Mesendoderm (in vitro differentiated cells): Measurements from ENCODE around the gene RERE.

Experiments
- DNase-seq: peaks from one replicate; pipeline ENCODE4 v3.0.0; 2013
- H2AK5ac ChIP-seq: 2 replicates; pipeline ENCODE4 v1.6.1; 2013; ENCODE audit warnings: low read length, inconsistent platforms
- H2BK120ac ChIP-seq: 2 replicates; pipeline ENCODE4 v1.6.1; 2013; ENCODE audit warnings: low read depth, mild to moderate bottlenecking, low read length, moderate library complexity, mixed read lengths
- H2BK15ac ChIP-seq: replicated peaks from 2 replicates; pipeline ENCODE4 v1.6.1; 2013; ENCODE audit warnings: low read depth, mild to moderate bottlenecking, moderate library complexity
- H2BK5ac ChIP-seq: 2 replicates; pipeline ENCODE4 v1.6.1; 2013; ENCODE audit warnings: low read length, inconsistent platforms
- H3K18ac ChIP-seq: 2 replicates; pipeline ENCODE4 v1.6.1; 2013; ENCODE audit warnings: mild to moderate bottlenecking, low read length, mixed read lengths
- H3K23ac ChIP-seq: one replicate; pipeline ENCODE4 v1.6.1; 2013; ENCODE audit warnings: low read length
- H3K27ac ChIP-seq: 2 replicates; pipeline ENCODE4 v1.5.1; 2013; ENCODE audit warnings: low read depth, mild to moderate bottlenecking, inconsistent platforms, low read length, moderate library complexity
- H3K27me3 ChIP-seq: 2 replicates; pipeline ENCODE4 v1.6.1; 2013; ENCODE audit warnings: low read length, control low read depth, mild to moderate bottlenecking, inconsistent platforms; ENCODE audit not compliant: insufficient read depth, poor library complexity
- H3K36me3 ChIP-seq: 2 replicates; pipeline ENCODE4 v1.6.1; 2013; ENCODE audit warnings: low read length, inconsistent platforms; ENCODE audit not compliant: control insufficient read depth, insufficient read depth
- H3K4ac ChIP-seq: one replicate; pipeline ENCODE4 v1.6.1; 2013; ENCODE audit warnings: low read depth, mild to moderate bottlenecking, low read length, moderate library complexity
- H3K4me1 ChIP-seq: 2 replicates; pipeline ENCODE4 v1.6.1; 2013; ENCODE audit warnings: low read depth, low read length, inconsistent platforms; ENCODE audit not compliant: control insufficient read depth
- H3K4me2 ChIP-seq: 2 replicates; pipeline ENCODE4 v1.6.1; 2013; ENCODE audit warnings: low read length
- H3K4me3 ChIP-seq: 2 replicates; pipeline ENCODE4 v1.5.1; 2013; ENCODE audit warnings: mild to moderate bottlenecking, low read length
- H3K56ac ChIP-seq: one replicate; pipeline ENCODE4 v1.6.1; 2013; ENCODE audit warnings: low read length
- H3K79me1 ChIP-seq: 2 replicates; pipeline ENCODE4 v1.6.1; 2013; ENCODE audit warnings: low read length, inconsistent platforms
- H3K79me2 ChIP-seq: 2 replicates; pipeline ENCODE4 v1.6.1; 2013; ENCODE audit warnings: mild to moderate bottlenecking, low read length; ENCODE audit not compliant: control insufficient read depth, insufficient read depth
- H3K9ac ChIP-seq: 2 replicates; pipeline ENCODE4 v1.6.1; 2013; ENCODE audit warnings: low read length, inconsistent platforms
- H4K5ac ChIP-seq: one replicate; pipeline ENCODE4 v1.6.1; 2013; ENCODE audit warnings: low read length
- H4K8ac ChIP-seq: one replicate; pipeline ENCODE4 v1.6.1; 2013; ENCODE audit warnings: low read depth, mild to moderate bottlenecking, control low read depth, low read length, moderate library complexity
- WGBS: extraction: QIAGEN DNeasy Blood & Tissue Kit; methylation state at CpG from one replicate; pipeline ENCODE4 v1.1.7; 2013; ENCODE audit warnings: low lambda C conversion rate, missing lambda C conversion rate; ENCODE audit not compliant: insufficient coverage; ENCODE audit errors: extremely low coverage; 5-methylcytosine and 5-hydroxymethylcytosine counted together

Gene RERE

GRCh38 chr1:8678673-8679394 lies 138.6 kb downstream of the RERE start:
- Histone ChIP-seq H3K36me3 (no peaks in the 10 kb centered on the region), H3K79me2 (peaks cover 67% of the 10 kb centered on the region), H4K8ac (no peak overlapping the region), H3K4ac (no peak overlapping the region), H3K79me1 (peaks cover 8% of the 10 kb centered on the region), H2BK5ac (no peak overlapping the region), H2AK5ac (no peak overlapping the region), H3K18ac (no peak overlapping the region), H3K4me3 (no peak overlapping the region), H3K56ac (no peak overlapping the region), H3K27me3 (no peaks in the 10 kb centered on the region), H3K23ac (no peak overlapping the region), H3K4me1 (peaks cover 7% of the 10 kb centered on the region), H2BK120ac (no peak overlapping the region), H3K9ac (no peak overlapping the region), H3K4me2 (no peak overlapping the region), H2BK15ac (no peak overlapping the region), H3K27ac (no peak overlapping the region), H4K5ac (no peak overlapping the region)
- WGBS, result no CpG with 5 or more reads among the region's 4 CpGs
- DNase-seq, result no peak

GRCh38 chr1:8677782-8678181 lies 139.7 kb downstream of the RERE start:
- H3K9ac ChIP-seq, result no peak overlapping the region
- WGBS, result no CpG with 5 or more reads among the region's 2 CpGs
- H3K79me2 ChIP-seq, result peaks cover 65% of the 10 kb centered on the region
- H3K4me3 ChIP-seq, result no peak overlapping the region
- peaks cover 4% of the 10 kb centered on the region for H3K4me1 ChIP-seq
- H3K27ac ChIP-seq, result no peak overlapping the region
- no peak overlapping the region for H4K8ac ChIP-seq
- H3K56ac ChIP-seq, result no peak overlapping the region
- H2AK5ac ChIP-seq, result no peak overlapping the region
- no peaks in the 10 kb centered on the region for H3K27me3 ChIP-seq
- no peak overlapping the region for H3K23ac ChIP-seq
- no peak overlapping the region for H2BK5ac ChIP-seq
- H3K79me1 ChIP-seq, result peaks cover 8% of the 10 kb centered on the region
- no peak overlapping the region for H3K4me2 ChIP-seq
- no peak overlapping the region for H3K4ac ChIP-seq
- DNase-seq, result no peak
- no peak overlapping the region for H3K18ac ChIP-seq
- H2BK120ac ChIP-seq, result no peak overlapping the region
- no peak overlapping the region for H4K5ac ChIP-seq
- H2BK15ac ChIP-seq, result no peak overlapping the region
- H3K36me3 ChIP-seq, result no peaks in the 10 kb centered on the region

GRCh38 chr1:8676813-8677212 lies 140.6 kb downstream of the RERE start:
- no peak overlapping the region for H4K8ac ChIP-seq
- H3K4ac ChIP-seq, result no peak overlapping the region
- no peak overlapping the region for H3K27ac ChIP-seq
- no peak overlapping the region for H3K23ac ChIP-seq
- H3K4me1 ChIP-seq, result peaks cover 4% of the 10 kb centered on the region
- H3K36me3 ChIP-seq, result no peaks in the 10 kb centered on the region
- no peak overlapping the region for H2BK120ac ChIP-seq
- H4K5ac ChIP-seq, result no peak overlapping the region
- no peaks in the 10 kb centered on the region for H3K27me3 ChIP-seq
- no peak overlapping the region for H3K56ac ChIP-seq
- DNase-seq, result no peak
- no peak overlapping the region for H3K4me3 ChIP-seq
- no peak overlapping the region for H2BK5ac ChIP-seq
- no peak overlapping the region for H3K18ac ChIP-seq
- no peak overlapping the region for H3K9ac ChIP-seq
- peaks cover 66% of the 10 kb centered on the region for H3K79me2 ChIP-seq
- H2BK15ac ChIP-seq, result no peak overlapping the region
- H2AK5ac ChIP-seq, result no peak overlapping the region
- no CpG with 5 or more reads among the region's 2 CpGs for WGBS
- peaks cover 12% of the 10 kb centered on the region for H3K79me1 ChIP-seq
- no peak overlapping the region for H3K4me2 ChIP-seq

- no peak overlapping the region for H2BK15ac ChIP-seq
- H3K4me2 ChIP-seq, result no peak overlapping the region
- H3K56ac ChIP-seq, result no peak overlapping the region
- no peak overlapping the region for H3K27ac ChIP-seq
- no peak overlapping the region for H4K5ac ChIP-seq
- no peak overlapping the region for H3K9ac ChIP-seq
- H3K18ac ChIP-seq, result no peak overlapping the region
- H3K4ac ChIP-seq, result no peak overlapping the region
- H3K4me1 ChIP-seq, result peaks cover 4% of the 10 kb centered on the region
- no peak overlapping the region for H4K8ac ChIP-seq
- no peaks in the 10 kb centered on the region for H3K36me3 ChIP-seq
- H3K79me1 ChIP-seq, result peaks cover 12% of the 10 kb centered on the region
- no peak overlapping the region for H2AK5ac ChIP-seq
- no peak overlapping the region for H3K23ac ChIP-seq
- peaks cover 67% of the 10 kb centered on the region for H3K79me2 ChIP-seq
- H3K27me3 ChIP-seq, result no peaks in the 10 kb centered on the region
- H2BK5ac ChIP-seq, result no peak overlapping the region
- H2BK120ac ChIP-seq, result no peak overlapping the region
- no peak overlapping the region for H3K4me3 ChIP-seq
- no peak for DNase-seq
Measured at GRCh38 chr1:8676072-8676471, 141.4 kb downstream of the RERE start.

- Histone ChIP-seq H3K27ac (no peak overlapping the region), H3K36me3 (no peaks in the 10 kb centered on the region), H2AK5ac (no peak overlapping the region), H2BK120ac (no peak overlapping the region), H3K4me3 (no peak overlapping the region), H2BK5ac (no peak overlapping the region), H4K8ac (no peak overlapping the region), H3K79me2 (peaks cover 67% of the 10 kb centered on the region), H2BK15ac (no peak overlapping the region), H3K79me1 (peaks cover 15% of the 10 kb centered on the region), H3K18ac (no peak overlapping the region), H3K23ac (no peak overlapping the region), H3K9ac (no peak overlapping the region), H3K4me1 (peaks cover 8% of the 10 kb centered on the region), H3K27me3 (no peaks in the 10 kb centered on the region), H3K56ac (no peak overlapping the region), H3K4me2 (no peak overlapping the region), H4K5ac (no peak overlapping the region), H3K4ac (no peak overlapping the region)
- WGBS, result no CpG with 5 or more reads among the region's 2 CpGs
- DNase-seq, result no peak
Measured at GRCh38 chr1:8674912-8675311, 142.5 kb downstream of the RERE start.

GRCh38 chr1:8674481-8674880 lies 143.0 kb downstream of the RERE start:
- Histone ChIP-seq H3K9ac (no peak overlapping the region), H4K8ac (no peak overlapping the region), H3K4me3 (no peak overlapping the region), H2BK120ac (no peak overlapping the region), H2BK15ac (no peak overlapping the region), H3K27ac (no peak overlapping the region), H2AK5ac (no peak overlapping the region), H3K79me2 (peaks cover 68% of the 10 kb centered on the region), H3K23ac (no peak overlapping the region), H3K4me2 (no peak overlapping the region), H3K4ac (no peak overlapping the region), H3K27me3 (no peaks in the 10 kb centered on the region), H3K79me1 (peaks cover 14% of the 10 kb centered on the region), H3K36me3 (no peaks in the 10 kb centered on the region), H3K4me1 (peaks cover 10% of the 10 kb centered on the region), H2BK5ac (no peak overlapping the region), H3K18ac (no peak overlapping the region), H4K5ac (no peak overlapping the region), H3K56ac (no peak overlapping the region)
- WGBS, result 100% methylated on average over 1 of the region's 4 CpGs
- no peak for DNase-seq
